ENCODE measurements around the gene EXOSC10.

DNA sequence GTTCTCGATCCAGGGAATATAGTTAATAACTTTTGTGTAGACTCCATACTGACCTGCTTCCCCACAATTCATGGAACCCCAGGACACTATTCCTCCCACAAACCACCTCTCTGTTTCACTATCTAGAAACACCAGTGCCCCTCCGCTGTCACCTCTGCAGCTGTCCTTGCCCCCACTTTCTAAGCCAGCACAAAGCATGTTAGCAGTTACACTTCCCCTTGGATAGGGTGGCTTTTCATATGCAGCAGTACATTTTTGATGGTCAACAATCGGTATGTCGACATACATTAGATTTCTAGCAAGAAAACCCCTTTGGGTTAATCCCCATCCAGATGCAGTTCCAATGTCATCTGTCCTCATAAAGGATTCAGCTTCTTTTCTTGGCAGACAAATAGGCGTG, 72.8 kb downstream of the EXOSC10 start:
- TF ChIP-seq CTCF (conservative IDR thresholded peaks at IDR 0.05; ENCODE audit: low read depth in 2 of 2) (no peak), NANOG (IDR thresholded peaks at IDR 0.05; ENCODE audit: borderline replicate concordance) (no peak), POLR2AphosphoS5 (IDR thresholded peaks at IDR 0.05; ENCODE audit: low read depth) (no peak), CREB1 (CRISPR knock-in tag; IDR thresholded peaks at IDR 0.05; ENCODE audit: low read depth) (no peak), EZH2 (IDR thresholded peaks at IDR 0.05; ENCODE audit: low read depth, unreplicated experiment) (no peak), EZH2phosphoT487 (IDR thresholded peaks at IDR 0.05; ENCODE audit: unreplicated experiment) (no peak), REST (IDR thresholded peaks at IDR 0.05; ENCODE audit: unreplicated experiment) (no peak), STAT1 (IDR thresholded peaks at IDR 0.05; ENCODE audit: unreplicated experiment) (no peak), JUNB (IDR thresholded peaks at IDR 0.05; ENCODE audit: unreplicated experiment) (no peak), ZNF114 (CRISPR knock-in tag; IDR thresholded peaks at IDR 0.05) (no peak), ZNF331 (CRISPR knock-in tag; IDR thresholded peaks at IDR 0.05; ENCODE audit: low read depth) (no peak), ZNF462 (CRISPR knock-in tag; IDR thresholded peaks at IDR 0.05) (no peak)
- TF ChIP-seq, protein P1, sequence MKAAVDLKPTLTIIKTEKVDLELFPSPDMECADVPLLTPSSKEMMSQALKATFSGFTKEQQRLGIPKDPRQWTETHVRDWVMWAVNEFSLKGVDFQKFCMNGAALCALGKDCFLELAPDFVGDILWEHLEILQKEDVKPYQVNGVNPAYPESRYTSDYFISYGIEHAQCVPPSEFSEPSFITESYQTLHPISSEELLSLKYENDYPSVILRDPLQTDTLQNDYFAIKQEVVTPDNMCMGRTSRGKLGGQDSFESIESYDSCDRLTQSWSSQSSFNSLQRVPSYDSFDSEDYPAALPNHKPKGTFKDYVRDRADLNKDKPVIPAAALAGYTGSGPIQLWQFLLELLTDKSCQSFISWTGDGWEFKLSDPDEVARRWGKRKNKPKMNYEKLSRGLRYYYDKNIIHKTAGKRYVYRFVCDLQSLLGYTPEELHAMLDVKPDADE (IDR thresholded peaks at IDR 0.05), result no peak
